T-helper 2 cell treated with Interferon-gamma antibody and Interleukin-4, amounts not matched to agents 100 ng/mL and 5 ng/mL, for 36 hours (primary cell): ENCODE measurements around the gene STAT2. TPM values are rescaled to one million over a fixed set of nuclear protein-coding genes. Genes with fewer than 3 reads are reported as not detected.
"Not testable (repeated sequence)": the region's sequence is repeated elsewhere in the genome, so short reads cannot be mapped to it uniquely, and the experiment has no call there.

Source experiments
- intact Hi-C: fragments of 100-400 bp; cut with micrococcal nuclease; formaldehyde crosslinking; loops from one replicate; pipeline ENCODE4 v1.15.1; 2023
- total RNA-seq: library from RNA; stranded (reverse); gene quantifications from 2 replicates; pipeline ENCODE4 v1.2.3, GENCODE V29; 2022

Gene STAT2
- total RNA-seq, 1 donor from 2014 or later = 164 TPM

- intact Hi-C loops = loop anchor here (1.0 to 10.0 kb wide), 3 partner anchors 16 to 302 kb away; partner anchors contain the start of genes BAZ2A and CS
These were observed 27.3 kb downstream of the STAT2 start for GRCh38 chr12:56332512-56333196.

DNA sequence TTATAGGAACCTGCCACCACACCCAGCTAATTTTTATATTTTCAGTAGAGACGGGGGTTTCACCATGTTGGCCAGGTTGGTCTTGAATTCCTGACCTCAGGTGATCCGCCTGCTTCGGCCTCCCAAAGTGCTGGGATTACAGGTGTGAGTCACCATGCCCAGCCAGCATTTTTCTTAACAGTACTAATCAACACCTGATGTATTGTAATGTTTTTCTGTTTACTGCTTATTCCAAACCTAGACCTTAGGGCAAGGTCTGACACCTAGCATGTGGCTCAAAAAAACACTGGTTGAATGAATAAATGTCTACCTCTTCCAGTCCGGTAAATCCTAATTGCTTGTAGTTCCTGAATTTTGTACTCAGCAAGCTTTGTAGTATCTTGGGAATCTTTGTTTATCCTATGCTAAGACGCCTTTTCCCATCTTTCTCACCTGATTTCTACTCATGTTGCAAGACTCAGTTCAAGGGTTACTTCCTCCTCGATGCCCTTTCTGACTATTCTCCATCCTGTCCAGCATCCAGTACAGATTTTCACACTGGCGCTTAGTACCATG, 28.9 kb downstream of the STAT2 start:
- intact Hi-C loops = loop anchor here (10.0 kb wide), 1 partner anchor 304 kb away; the partner anchor contains the start of gene BAZ2A

DNA sequence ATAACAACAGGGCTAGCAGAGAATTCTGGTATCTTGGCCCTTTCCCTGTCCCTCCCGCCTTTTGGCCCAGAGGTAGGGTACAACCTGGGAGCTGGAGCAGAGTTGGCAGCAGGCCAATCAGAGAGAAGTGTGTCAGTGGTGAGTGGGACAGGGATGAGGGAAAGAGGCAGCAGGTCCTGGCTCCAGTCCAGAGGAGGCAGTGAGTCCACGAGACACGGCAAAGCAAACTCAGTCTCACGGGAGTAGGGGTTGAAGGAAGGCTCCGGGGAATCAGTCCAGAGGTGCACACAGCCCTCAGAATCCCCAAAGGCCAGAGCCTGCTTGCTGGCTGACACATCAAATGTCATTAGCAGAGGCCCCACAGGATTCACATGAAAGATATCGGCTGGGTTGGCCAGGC, 33.4 kb downstream of the STAT2 start:
- intact Hi-C loops = no loop called here

DNA sequence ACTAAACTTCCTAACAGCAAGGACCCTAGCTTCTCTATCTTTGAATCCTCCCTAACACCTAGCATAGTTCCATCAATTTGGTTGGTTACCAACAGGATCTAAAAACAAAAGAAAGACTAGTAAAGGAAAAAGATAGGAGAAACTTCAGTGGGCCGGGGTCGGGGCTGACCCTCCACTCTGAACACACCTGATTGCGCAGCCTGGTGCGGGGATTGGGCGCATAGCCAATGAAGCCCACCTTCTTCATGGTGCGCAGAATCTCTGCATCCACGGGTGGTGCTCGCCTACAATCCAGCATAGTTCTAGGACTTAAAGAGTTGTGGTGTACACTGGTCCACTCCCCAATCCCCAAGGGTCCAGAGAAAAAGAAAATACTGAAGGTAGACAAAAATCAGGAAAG, 33.8 kb downstream of the STAT2 start:
- intact Hi-C loops = no loop called here

DNA sequence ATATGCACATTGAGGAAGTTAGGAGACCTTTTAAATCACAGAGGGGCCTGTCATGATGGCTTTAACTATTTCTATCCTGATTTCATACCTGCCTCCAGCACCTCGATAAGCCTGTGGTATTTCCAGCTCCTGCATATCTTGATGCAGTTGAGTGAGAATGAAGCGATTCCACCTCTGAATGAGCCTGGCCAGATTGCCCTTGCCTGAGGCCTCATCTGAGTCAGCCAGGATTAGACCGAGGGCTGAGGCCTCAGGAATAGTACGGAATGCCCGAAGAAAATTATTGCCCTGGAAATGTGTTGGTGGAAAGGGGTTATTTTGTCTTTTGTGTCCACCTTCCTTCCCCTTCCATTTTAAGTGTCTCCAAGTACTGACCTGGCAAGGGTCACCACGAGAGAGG, 35.7 kb downstream of the STAT2 start:
- intact Hi-C loops = no loop called here

DNA sequence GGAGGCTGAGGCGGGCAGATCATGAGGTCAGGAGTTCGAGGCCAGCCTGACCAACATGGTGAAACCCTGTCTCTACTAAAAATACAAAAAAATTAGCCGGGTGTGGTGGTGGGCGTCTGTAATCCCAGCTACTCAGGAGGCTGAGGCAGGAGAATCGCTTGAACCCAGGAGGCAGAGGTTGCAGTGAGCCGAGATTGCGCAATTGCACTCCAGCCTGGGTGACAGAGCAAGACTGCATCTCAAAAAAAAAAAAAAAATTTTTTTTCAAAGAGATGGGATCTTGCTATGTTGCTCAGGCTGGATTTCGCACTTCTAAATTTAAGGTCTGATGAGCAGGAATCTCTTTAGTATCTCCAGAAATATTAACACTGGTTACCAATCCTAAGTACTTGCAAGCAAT, 38.3 kb downstream of the STAT2 start:
- intact Hi-C loops = not testable (repeated sequence)

- intact Hi-C loops = no loop called here
These were observed 38.9 kb downstream of the STAT2 start for GRCh38 chr12:56321027-56321426.

DNA sequence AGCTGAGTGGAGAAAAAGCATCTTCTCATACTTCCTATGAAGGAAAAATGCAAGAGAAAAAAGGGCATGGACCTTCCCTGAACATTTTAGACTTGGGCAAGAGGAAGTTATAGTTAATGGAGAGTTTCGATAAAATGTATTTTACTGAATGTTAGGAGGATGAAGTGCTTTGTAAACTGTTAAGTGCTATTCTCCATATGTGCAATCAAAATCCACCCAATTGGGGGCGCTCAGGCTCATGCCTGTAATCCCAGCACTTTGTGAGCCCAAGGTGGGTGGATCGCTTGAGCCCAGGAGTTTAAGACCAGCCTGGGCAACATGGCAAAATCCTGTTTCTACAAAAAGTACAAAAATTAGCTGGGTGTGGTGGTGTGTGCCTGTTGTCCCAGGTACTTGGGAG, 42.2 kb downstream of the STAT2 start:
- intact Hi-C loops = loop anchor here (5.0 kb wide), 1 partner anchor 50 kb away; the partner anchor contains the start of gene COQ10A

DNA sequence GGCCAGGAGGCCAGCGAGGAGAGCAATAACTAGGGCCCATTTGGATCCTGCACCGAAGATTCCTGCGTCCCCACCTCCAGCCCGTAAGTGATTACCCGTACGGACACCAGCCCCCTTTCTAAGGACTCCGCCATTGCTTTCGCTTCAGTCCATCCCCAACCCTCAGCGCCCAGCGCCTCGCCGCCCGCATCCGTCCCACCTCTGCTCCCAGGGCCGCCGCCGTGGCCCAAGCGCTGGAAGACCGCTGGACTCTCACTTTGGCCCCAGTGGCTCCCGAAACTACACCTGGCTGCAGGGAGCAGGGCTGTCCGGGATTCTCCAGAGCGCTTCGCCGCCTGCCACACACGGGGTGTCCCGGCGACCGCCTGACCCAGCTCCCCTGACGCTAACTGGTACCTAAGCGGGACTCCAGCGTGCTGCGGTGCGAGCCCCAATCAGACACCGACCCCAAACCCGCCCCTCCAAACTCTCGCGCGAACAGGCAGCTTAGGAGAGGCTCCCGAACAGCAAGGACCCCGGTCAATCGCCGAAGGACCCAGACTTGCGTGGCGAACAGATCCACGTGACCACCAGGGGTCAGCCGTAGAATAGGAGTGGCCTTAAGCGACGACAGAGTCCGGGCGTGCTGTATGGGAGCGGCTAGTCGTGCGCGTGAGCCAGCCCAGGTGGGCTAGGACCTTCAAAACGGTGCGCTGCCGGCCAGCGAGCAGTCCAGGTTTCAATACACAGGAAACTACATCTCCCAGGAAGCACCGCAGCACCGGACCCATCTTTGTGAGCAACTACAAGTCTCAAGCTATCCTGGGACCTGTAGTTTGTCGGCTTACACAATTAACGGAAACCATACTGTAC, 44.1 kb downstream of the STAT2 start, which contains the start of gene CNPY2:
Gene CNPY2 (minus strand): TSS at position 367 of the 852 bp plus-strand sequence. CDS start 771 bp downstream, outside the sequence.
- intact Hi-C loops = loop anchor here (1.0 to 5.0 kb wide), 8 partner anchors 16 to 198 kb away; partner anchors contain the start of genes COQ10A, CS, NABP2 and PAN2

DNA sequence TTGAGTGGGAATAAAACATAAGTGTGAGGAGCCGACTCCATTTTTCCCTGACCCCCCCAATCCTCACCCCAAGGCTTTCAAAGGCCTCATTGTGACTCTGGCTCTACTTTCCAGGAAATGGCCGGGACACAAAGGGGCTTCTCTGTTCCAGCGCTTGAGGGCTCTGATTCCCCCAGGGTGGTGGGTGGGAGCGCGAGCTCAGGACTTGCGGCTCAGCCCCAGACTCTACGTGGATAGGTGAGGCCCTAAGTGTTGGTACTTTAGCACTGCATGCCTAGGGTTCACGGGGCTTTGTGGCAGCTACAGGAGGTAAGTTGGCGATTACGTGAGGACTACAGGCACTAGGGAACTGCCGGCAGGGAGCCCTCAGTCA, 44.7 kb downstream of the STAT2 start:
- intact Hi-C loops = loop anchor here (5.0 kb wide), 1 partner anchor 48 kb away; the partner anchor contains the start of gene COQ10A

- intact Hi-C loops = no loop called here
These were observed 48.9 kb downstream of the STAT2 start for GRCh38 chr12:56311003-56311402.

GRCh38 chr12:56308714-56309113, 51.2 kb downstream of the STAT2 start:
- intact Hi-C loops = no loop called here

DNA sequence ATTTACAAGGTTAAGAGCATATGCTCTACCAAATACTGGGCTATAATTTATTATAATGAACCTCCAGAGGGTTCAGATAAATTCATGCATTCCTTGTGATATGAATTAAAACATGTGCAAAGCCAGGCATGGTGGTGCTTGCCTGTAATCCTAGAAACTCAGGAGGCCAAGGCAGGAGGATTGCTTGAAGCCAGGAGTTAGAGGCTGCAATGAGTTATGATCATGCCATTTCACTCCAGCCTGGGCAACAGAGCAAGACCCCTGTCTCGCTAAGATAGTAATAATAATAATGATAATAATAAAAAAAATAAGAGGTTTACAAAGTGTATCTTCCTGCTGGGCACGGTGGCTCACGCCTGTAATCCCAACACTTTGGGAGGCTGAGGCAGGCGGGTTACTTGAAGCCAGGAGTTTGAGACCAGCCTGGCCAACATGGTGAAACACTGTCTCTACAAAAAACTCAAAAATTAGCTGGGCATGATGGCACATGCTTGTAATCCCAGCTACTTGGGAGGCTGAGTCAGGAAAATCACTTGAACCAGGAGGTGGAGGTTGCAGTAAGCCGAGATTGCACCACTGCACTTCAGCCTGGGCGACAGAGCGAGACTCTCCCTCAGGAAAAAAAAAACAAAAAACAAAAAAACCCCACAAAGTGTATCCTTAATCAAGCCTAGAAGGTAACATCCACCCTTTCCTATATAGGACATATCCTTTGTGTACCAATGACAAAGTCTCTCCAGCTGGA, 52.5 kb downstream of the STAT2 start:
- intact Hi-C loops = no loop called here

DNA sequence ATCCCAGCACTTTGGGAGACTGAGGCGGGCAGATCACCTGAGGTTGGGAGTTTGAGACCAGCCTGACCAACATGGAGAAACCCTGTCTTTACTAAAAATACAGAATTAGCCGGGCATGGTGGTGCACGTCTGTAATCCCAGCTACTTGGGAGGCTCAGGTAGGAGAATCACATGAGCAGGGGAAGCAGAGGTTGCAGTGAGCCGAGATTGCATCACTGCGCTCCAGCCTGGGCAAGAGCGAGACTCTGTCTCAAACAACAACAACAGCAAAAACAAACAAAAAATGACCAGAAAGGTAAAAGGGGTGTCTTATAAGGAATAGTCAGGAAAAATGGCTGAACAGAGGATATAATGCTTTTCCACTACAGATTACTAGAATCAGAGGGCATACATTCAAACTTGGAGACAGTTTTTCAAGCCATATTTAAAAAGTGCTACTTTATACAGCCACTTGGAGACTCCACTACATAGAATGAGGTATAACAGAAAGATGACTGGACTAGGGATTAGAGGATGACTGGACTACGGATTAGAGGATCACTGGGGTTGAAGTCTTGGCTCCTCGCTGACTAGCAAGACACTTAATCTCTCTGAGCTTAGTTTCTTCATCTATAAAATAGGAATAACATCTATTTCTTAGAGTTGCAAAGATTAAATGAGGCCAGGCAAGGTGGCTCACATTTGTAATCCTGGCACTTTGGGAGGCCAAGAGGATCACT, 54.9 kb downstream of the STAT2 start:
- intact Hi-C loops = no loop called here

DNA sequence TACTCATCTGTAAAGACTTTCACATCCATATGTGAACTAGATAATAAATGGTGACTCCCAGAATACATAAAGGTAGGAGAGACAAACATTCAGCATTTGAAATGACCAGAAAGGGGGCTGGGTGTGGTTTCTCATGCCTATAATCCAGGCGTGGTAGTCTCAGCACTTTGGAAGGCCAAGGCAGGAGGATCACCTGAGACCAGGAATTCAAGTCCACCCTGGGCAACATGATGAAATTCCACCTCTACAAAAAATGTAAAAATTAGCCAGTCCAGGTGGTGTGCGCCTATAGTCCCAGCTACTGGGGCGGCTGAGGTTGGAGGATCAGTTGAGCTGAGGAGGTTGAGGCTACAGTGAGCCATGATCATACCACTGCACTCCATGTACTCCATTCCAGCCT, 55.6 kb downstream of the STAT2 start:
- intact Hi-C loops = no loop called here

DNA sequence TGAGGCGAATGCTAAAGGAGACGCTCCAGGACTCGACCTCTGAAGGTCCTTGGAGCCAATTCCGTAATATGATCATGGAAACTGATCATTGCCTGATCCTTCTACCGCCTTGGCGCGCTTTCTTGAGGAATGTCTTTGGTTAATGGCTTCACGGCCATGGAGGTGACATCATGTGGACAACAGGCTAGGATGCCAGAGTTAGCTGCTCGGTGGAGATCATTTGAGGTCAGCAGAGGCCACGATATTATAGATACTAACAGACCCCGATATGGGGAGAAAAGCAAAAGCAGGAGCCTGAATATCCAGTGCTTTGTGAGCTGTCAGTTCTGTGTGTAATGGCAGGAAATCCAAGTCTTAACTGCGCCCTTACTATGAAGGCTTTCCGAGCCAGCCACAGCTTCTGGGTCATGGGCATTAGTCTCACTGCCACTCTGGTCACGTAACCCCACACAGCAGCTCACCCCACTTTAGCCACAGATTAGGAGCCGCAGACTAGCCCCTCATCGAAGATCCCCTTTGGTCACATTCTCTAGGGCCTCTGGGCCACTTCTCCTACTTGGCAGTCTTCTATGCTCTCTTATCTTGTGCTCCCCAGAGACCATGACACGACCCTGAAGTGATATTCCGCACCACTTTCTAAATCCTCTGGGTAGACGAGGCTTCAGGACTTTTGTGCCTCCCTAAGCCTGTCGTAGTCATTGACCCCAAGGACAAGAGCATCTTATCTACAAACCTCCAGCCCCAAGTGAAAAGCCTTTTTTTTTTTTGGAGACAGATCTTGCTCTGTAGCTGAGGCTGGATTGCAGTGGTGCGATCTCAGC, 59.1 kb downstream of the STAT2 start:
- intact Hi-C loops = loop anchor here (1.0 to 2.0 kb wide), 8 partner anchors 15 to 183 kb away; partner anchors contain the start of genes NABP2, PAN2, SPRYD4 and STAT2

GRCh38 chr12:56299853-56300643, 59.9 kb downstream of the STAT2 start, which contains the start of gene CS:
Gene CS (minus strand): TSS chr12:56300330. CDS start chr12:56300201, 129 bp downstream.
- intact Hi-C loops = loop anchor here (1.0 to 2.0 kb wide), 10 partner anchors 16 to 182 kb away; partner anchors contain the start of genes ANKRD52, NABP2, PAN2 and SPRYD4

GRCh38 chr12:56299308-56299852, 60.5 kb downstream of the STAT2 start:
- intact Hi-C loops = loop anchor here (1.0 to 2.0 kb wide), 2 partner anchors 41 to 150 kb away; partner anchors contain the start of genes ANKRD52 and TIMELESS
